Measurements from ENCODE around the gene ANXA11. TPM values are rescaled to one million over a fixed set of nuclear protein-coding genes. Genes with fewer than 3 reads are reported as not detected.

The ANXA11 gene
- polyA plus RNA-seq, 2 of the 4 experiments (the other 2 are of a cell fraction) = 92.6 to 119 TPM

DNA sequence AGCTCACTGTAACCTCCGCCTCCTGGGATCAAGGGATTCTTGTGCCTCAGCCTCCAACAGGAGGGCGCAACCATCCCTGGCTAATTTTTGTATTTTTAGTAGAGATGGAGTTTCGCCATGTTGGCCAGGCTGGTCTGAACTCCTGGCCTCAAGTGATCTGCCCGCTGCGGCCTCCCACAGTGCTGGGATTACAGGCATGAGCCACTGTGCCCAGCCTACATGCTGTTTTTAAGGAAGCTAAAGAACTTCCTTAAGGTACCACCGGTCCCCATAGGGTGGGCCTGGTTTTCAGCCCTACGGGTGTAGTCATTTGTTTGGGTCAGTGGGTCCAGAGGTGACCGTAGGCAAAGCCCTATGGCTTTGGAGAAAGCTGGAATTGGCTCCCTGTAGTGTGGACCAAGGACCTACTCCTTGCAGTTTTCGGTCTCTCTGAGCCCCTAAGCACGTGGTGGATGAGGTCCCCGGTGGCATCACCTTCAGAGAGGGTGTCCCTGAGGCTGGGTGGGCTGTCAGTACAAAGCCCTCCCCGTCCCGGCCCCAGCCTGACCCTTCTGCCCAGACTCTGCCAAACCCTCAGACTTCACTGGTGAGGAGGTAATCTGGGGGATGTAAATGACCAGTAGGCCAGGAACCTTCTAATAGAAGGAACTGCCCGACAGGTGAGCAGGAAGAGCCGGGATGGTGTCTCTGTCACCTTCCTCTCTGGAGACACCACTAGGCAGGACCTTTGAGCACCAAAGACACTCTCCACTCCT, 30.5 kb downstream of the ANXA11 start:
- peaks cover 8% of the 10 kb centered on the region; the same call in 1 of the 3 replicates for H3K4me1 ChIP-seq
- ATAC-seq = no peak
- CTCF ChIA-PET = interaction anchor here (4.2 kb wide), 1 partner anchor 31 kb away, joined by 16 read pairs; no protein-coding TSS in a partner anchor
- H3K4me3 ChIP-seq = no peak overlapping the region
- H3K27ac ChIP-seq = no peak overlapping the region
- no peak overlapping the region for H3K4me2 ChIP-seq
- POLR2A ChIA-PET = no interaction called here
- no peak for FAIRE-seq
- TF ChIP-seq CHD4 (IDR thresholded peaks at IDR 0.05; ENCODE audit: borderline replicate concordance) (no peak), ZFP36 (IDR thresholded peaks at IDR 0.05; ENCODE audit: borderline replicate concordance, partially characterized antibody) (no peak), PHF8 (IDR thresholded peaks at IDR 0.05; ENCODE audit: borderline replicate concordance, low read depth) (no peak), RAD21 (conservative IDR thresholded peaks at IDR 0.05 in 1 of 2, IDR thresholded peaks at IDR 0.05 in 1 of 2) (no peak), KDM5A (IDR thresholded peaks at IDR 0.05) (no peak), HOXB13 (CRISPR knock-in tag; IDR thresholded peaks at IDR 0.05; ENCODE audit: low read depth) (no peak), HDAC2 (IDR thresholded peaks at IDR 0.05) (no peak), HEYL (CRISPR knock-in tag; IDR thresholded peaks at IDR 0.05) (no peak), NR3C1 (IDR thresholded peaks at IDR 0.05) (no peak), ZNF302 (CRISPR knock-in tag; IDR thresholded peaks at IDR 0.05) (no peak), CEBPB (IDR thresholded peaks at IDR 0.05) (no peak), MAFK (IDR thresholded peaks at IDR 0.05; ENCODE audit: partially characterized antibody) (no peak), CBX2 (IDR thresholded peaks at IDR 0.05; ENCODE audit: borderline replicate concordance, low read depth) (no peak)
- TF ChIP-seq, protein P1, sequence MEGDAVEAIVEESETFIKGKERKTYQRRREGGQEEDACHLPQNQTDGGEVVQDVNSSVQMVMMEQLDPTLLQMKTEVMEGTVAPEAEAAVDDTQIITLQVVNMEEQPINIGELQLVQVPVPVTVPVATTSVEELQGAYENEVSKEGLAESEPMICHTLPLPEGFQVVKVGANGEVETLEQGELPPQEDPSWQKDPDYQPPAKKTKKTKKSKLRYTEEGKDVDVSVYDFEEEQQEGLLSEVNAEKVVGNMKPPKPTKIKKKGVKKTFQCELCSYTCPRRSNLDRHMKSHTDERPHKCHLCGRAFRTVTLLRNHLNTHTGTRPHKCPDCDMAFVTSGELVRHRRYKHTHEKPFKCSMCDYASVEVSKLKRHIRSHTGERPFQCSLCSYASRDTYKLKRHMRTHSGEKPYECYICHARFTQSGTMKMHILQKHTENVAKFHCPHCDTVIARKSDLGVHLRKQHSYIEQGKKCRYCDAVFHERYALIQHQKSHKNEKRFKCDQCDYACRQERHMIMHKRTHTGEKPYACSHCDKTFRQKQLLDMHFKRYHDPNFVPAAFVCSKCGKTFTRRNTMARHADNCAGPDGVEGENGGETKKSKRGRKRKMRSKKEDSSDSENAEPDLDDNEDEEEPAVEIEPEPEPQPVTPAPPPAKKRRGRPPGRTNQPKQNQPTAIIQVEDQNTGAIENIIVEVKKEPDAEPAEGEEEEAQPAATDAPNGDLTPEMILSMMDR (IDR thresholded peaks at IDR 0.05) = no peak
- TF ChIP-seq, protein P2, sequence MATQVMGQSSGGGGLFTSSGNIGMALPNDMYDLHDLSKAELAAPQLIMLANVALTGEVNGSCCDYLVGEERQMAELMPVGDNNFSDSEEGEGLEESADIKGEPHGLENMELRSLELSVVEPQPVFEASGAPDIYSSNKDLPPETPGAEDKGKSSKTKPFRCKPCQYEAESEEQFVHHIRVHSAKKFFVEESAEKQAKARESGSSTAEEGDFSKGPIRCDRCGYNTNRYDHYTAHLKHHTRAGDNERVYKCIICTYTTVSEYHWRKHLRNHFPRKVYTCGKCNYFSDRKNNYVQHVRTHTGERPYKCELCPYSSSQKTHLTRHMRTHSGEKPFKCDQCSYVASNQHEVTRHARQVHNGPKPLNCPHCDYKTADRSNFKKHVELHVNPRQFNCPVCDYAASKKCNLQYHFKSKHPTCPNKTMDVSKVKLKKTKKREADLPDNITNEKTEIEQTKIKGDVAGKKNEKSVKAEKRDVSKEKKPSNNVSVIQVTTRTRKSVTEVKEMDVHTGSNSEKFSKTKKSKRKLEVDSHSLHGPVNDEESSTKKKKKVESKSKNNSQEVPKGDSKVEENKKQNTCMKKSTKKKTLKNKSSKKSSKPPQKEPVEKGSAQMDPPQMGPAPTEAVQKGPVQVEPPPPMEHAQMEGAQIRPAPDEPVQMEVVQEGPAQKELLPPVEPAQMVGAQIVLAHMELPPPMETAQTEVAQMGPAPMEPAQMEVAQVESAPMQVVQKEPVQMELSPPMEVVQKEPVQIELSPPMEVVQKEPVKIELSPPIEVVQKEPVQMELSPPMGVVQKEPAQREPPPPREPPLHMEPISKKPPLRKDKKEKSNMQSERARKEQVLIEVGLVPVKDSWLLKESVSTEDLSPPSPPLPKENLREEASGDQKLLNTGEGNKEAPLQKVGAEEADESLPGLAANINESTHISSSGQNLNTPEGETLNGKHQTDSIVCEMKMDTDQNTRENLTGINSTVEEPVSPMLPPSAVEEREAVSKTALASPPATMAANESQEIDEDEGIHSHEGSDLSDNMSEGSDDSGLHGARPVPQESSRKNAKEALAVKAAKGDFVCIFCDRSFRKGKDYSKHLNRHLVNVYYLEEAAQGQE (IDR thresholded peaks at IDR 0.05) = no peak
- H3K9me3 ChIP-seq = no peaks in the 10 kb centered on the region
- DNase-seq (ENCODE audit: low read depth in 1 of 2, low spot score in 1 of 2) = no peak
- 96% methylated on average over 15 of the region's 15 CpGs for WGBS (ENCODE audit: missing lambda C conversion rate)

DNA sequence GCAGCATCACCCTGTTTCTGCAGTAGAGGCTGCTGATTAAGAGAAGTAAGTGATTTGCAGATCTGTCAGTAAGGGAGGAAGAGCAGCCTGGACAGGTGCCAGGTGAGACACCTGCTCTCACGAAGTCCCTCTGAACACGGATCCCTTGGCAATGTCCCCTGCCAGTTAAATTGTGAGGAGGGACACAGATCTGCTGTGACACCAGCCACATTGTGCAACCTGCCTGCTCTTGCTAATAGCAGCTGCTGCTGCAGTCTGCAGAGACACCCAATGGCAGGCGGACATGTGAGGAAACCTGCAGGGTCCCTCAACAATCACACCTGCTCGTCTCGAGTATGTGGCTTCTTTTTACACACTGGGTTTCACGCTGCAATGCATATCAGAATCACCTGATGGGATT, 31.9 kb downstream of the ANXA11 start:
- no peaks in the 10 kb centered on the region for H3K9me3 ChIP-seq
- CTCF ChIA-PET = interaction anchor here (0.9 to 1.6 kb wide), 2 partner anchors 15 to 30 kb away, joined by 4 to 5 read pairs; no protein-coding TSS in a partner anchor
- WGBS (ENCODE audit: missing lambda C conversion rate) = 82% methylated on average over 6 of the region's 6 CpGs

More for the DNA sequence above, 31.9 kb downstream of the ANXA11 start:
- TF ChIP-seq CBX8 (IDR thresholded peaks at IDR 0.05) = no peak
- TF ChIP-seq FOSB (CRISPR knock-in tag; IDR thresholded peaks at IDR 0.05) = no peak
- no peak for TF ChIP-seq NPAS2 (CRISPR knock-in tag; IDR thresholded peaks at IDR 0.05; ENCODE audit: borderline replicate concordance)
- no peak for TF ChIP-seq HEYL (CRISPR knock-in tag; IDR thresholded peaks at IDR 0.05)
- no peak for TF ChIP-seq TFCP2L1 (CRISPR knock-in tag; IDR thresholded peaks at IDR 0.05)
- TF ChIP-seq RFX5 (IDR thresholded peaks at IDR 0.05) = no peak
- TF ChIP-seq EP300 (IDR thresholded peaks at IDR 0.05) = no peak
- TF ChIP-seq KDM5A (IDR thresholded peaks at IDR 0.05) = no peak
- TF ChIP-seq, protein P3, sequence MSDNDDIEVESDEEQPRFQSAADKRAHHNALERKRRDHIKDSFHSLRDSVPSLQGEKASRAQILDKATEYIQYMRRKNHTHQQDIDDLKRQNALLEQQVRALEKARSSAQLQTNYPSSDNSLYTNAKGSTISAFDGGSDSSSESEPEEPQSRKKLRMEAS (IDR thresholded peaks at IDR 0.05) = no peak
- TF ChIP-seq RNF2 (IDR thresholded peaks at IDR 0.05; ENCODE audit: borderline replicate concordance, low read depth) = no peak
- TF ChIP-seq MAZ (IDR thresholded peaks at IDR 0.05; ENCODE audit: borderline replicate concordance, low read depth, low read length) = no peak
- no peak for TF ChIP-seq BHLHE40 (IDR thresholded peaks at IDR 0.05; ENCODE audit: low read depth, low read length)
- TF ChIP-seq, protein P4, sequence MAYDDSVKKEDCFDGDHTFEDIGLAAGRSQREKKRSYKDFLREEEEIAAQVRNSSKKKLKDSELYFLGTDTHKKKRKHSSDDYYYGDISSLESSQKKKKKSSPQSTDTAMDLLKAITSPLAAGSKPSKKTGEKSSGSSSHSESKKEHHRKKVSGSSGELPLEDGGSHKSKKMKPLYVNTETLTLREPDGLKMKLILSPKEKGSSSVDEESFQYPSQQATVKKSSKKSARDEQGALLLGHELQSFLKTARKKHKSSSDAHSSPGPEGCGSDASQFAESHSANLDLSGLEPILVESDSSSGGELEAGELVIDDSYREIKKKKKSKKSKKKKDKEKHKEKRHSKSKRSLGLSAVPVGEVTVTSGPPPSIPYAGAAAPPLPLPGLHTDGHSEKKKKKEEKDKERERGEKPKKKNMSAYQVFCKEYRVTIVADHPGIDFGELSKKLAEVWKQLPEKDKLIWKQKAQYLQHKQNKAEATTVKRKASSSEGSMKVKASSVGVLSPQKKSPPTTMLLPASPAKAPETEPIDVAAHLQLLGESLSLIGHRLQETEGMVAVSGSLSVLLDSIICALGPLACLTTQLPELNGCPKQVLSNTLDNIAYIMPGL (CRISPR knock-in tag; IDR thresholded peaks at IDR 0.05; ENCODE audit: borderline replicate concordance) = no peak
- TF ChIP-seq JUNB (IDR thresholded peaks at IDR 0.05) = no peak
- TF ChIP-seq RARB (CRISPR knock-in tag; IDR thresholded peaks at IDR 0.05) = no peak
- no peak for TF ChIP-seq RAD21 (conservative IDR thresholded peaks at IDR 0.05 in 1 of 2, IDR thresholded peaks at IDR 0.05 in 1 of 2)
- H3K4me2 ChIP-seq = no peak overlapping the region
- FAIRE-seq (no peak), DNase-seq (ENCODE audit: low read depth in 1 of 2, low spot score in 1 of 2) (no peak), ATAC-seq (no peak)
- peaks cover 8% of the 10 kb centered on the region; the same call in 1 of the 3 replicates for H3K4me1 ChIP-seq
- no peak overlapping the region for H3K27ac ChIP-seq
- POLR2A ChIA-PET = no interaction called here
- no peak overlapping the region for H3K4me3 ChIP-seq

Measured in A549 (cell line).